Urinary bladder (tissue), 4 donors: ENCODE measurements around the gene STK32B. TPM values are rescaled to one million over a fixed set of nuclear protein-coding genes. Genes with fewer than 3 reads are reported as not detected.

Experiments
- DNase-seq: peaks from one replicate; pipeline ENCODE4 v3.0.0-alpha.2; 2015; ENCODE audit errors: extremely low spot score
- H3K27ac ChIP-seq: one replicate; pipeline ENCODE4 v1.5.1; 2013; ENCODE audit warnings: low read depth, mild to moderate bottlenecking, moderate library complexity
- H3K36me3 ChIP-seq: one replicate; pipeline ENCODE4 v1.6.1; 2013; ENCODE audit warnings: mild to moderate bottlenecking, moderate library complexity; ENCODE audit not compliant: insufficient read depth
- H3K4me1 ChIP-seq: one replicate; pipeline ENCODE4 v1.6.1; 2013; ENCODE audit warnings: mild to moderate bottlenecking, moderate library complexity; ENCODE audit not compliant: insufficient read depth
- H3K4me3 ChIP-seq: one replicate; pipeline ENCODE4 v1.5.1; 2013; ENCODE audit warnings: low read depth, low read length
- WGBS: extraction: QIAGEN DNeasy Blood & Tissue Kit; methylation state at CpG from one replicate; pipeline ENCODE4 v1.1.7; 2013; 5-methylcytosine and 5-hydroxymethylcytosine counted together
- polyA plus RNA-seq: library from polyadenylated mRNA; stranded (reverse); fragments of 200-250 nt; gene quantifications from one replicate; pipeline ENCODE4 v1.2.3, GENCODE V29; 2013
- total RNA-seq: library from RNA; depleted of rRNA; stranded (reverse); fragments of >200 nt; gene quantifications from one replicate; pipeline ENCODE4 v1.2.3, GENCODE V29; 2014
- donor health status: healthy with polysubstance abuse.
- donor health status: healthy.

The STK32B gene
- total and polyA plus RNA-seq, 2 donors, result 2.1 to 12.1 TPM

GRCh38 chr4:5460106-5460801 lies 409.0 kb downstream of the STK32B start:
- H3K4me1 ChIP-seq, result no peaks in the 10 kb centered on the region
- no peak overlapping the region for H3K4me3 ChIP-seq
- 81% methylated on average over 14 of the region's 14 CpGs for WGBS
- no peak overlapping the region for H3K27ac ChIP-seq
- no peaks in the 10 kb centered on the region for H3K36me3 ChIP-seq
- DNase-seq, result no peak

GRCh38 chr4:5461477-5461876 lies 410.2 kb downstream of the STK32B start:
- WGBS, result 91% methylated on average over 13 of the region's 13 CpGs
- DNase-seq, result no peak
- Histone ChIP-seq H3K4me3 (no peak overlapping the region), H3K36me3 (no peaks in the 10 kb centered on the region), H3K4me1 (no peaks in the 10 kb centered on the region), H3K27ac (no peak overlapping the region)

- H3K36me3 ChIP-seq, result no peaks in the 10 kb centered on the region
- no peak for DNase-seq
- H3K27ac ChIP-seq, result no peak overlapping the region
- no peak overlapping the region for H3K4me3 ChIP-seq
- H3K4me1 ChIP-seq, result no peaks in the 10 kb centered on the region
- 88% methylated on average over 7 of the region's 7 CpGs for WGBS
Measured at GRCh38 chr4:5462254-5462835, 411.1 kb downstream of the STK32B start.

- no peak for DNase-seq
- 80% methylated on average over 14 of the region's 14 CpGs for WGBS
Measured at GRCh38 chr4:5462896-5463295, 411.6 kb downstream of the STK32B start.

GRCh38 chr4:5463361-5463760 lies 412.1 kb downstream of the STK32B start:
- WGBS, result 83% methylated on average over 1 of the region's 1 CpG
- Histone ChIP-seq H3K4me1 (no peaks in the 10 kb centered on the region), H3K36me3 (no peaks in the 10 kb centered on the region), H3K27ac (no peak overlapping the region), H3K4me3 (no peak overlapping the region)
- DNase-seq, result no peak

More at GRCh38 chr4:5462896-5463295, 411.6 kb downstream of the STK32B start:
- no peak overlapping the region for H3K27ac ChIP-seq
- no peaks in the 10 kb centered on the region for H3K36me3 ChIP-seq
- no peaks in the 10 kb centered on the region for H3K4me1 ChIP-seq
- H3K4me3 ChIP-seq, result no peak overlapping the region

- Histone ChIP-seq H3K4me3 (no peak overlapping the region), H3K27ac (no peak overlapping the region), H3K36me3 (no peaks in the 10 kb centered on the region), H3K4me1 (no peaks in the 10 kb centered on the region)
- WGBS, result 91% methylated on average over 15 of the region's 15 CpGs
- DNase-seq, result no peak
Measured at GRCh38 chr4:5463936-5464650, 412.8 kb downstream of the STK32B start.

GRCh38 chr4:5465529-5465928 lies 414.2 kb downstream of the STK32B start:
- no peak for DNase-seq
- no peak overlapping the region for H3K4me3 ChIP-seq
- no peak overlapping the region for H3K27ac ChIP-seq
- WGBS, result 95% methylated on average over 4 of the region's 4 CpGs
- H3K4me1 ChIP-seq, result no peaks in the 10 kb centered on the region
- H3K36me3 ChIP-seq, result no peaks in the 10 kb centered on the region

- no peak overlapping the region for H3K4me3 ChIP-seq
- no peak for DNase-seq
- no peaks in the 10 kb centered on the region for H3K36me3 ChIP-seq
- no peak overlapping the region for H3K27ac ChIP-seq
- no peaks in the 10 kb centered on the region for H3K4me1 ChIP-seq
- 71% methylated on average over 9 of the region's 9 CpGs for WGBS
Measured at GRCh38 chr4:5465956-5466355, 414.7 kb downstream of the STK32B start.

- 91% methylated on average over 13 of the region's 13 CpGs for WGBS
Measured at GRCh38 chr4:5467111-5467510, 415.8 kb downstream of the STK32B start.

GRCh38 chr4:5469151-5469775 lies 418.0 kb downstream of the STK32B start:
- WGBS, result 91% methylated on average over 8 of the region's 8 CpGs
- H3K36me3 ChIP-seq, result no peaks in the 10 kb centered on the region
- H3K4me3 ChIP-seq, result no peak overlapping the region
- no peak overlapping the region for H3K27ac ChIP-seq
- DNase-seq, result no peak
- H3K4me1 ChIP-seq, result no peaks in the 10 kb centered on the region

More at GRCh38 chr4:5467111-5467510, 415.8 kb downstream of the STK32B start:
- DNase-seq, result no peak
- Histone ChIP-seq H3K4me3 (no peak overlapping the region), H3K36me3 (no peaks in the 10 kb centered on the region), H3K27ac (no peak overlapping the region), H3K4me1 (no peaks in the 10 kb centered on the region)

- Histone ChIP-seq H3K27ac (no peak overlapping the region), H3K4me1 (no peaks in the 10 kb centered on the region), H3K36me3 (no peaks in the 10 kb centered on the region), H3K4me3 (no peak overlapping the region)
- no peak for DNase-seq
- WGBS, result 71% methylated on average over 5 of the region's 5 CpGs
Measured at GRCh38 chr4:5469861-5470260, 418.6 kb downstream of the STK32B start.

- Histone ChIP-seq H3K27ac (no peak overlapping the region), H3K4me1 (no peaks in the 10 kb centered on the region), H3K36me3 (no peaks in the 10 kb centered on the region), H3K4me3 (no peak overlapping the region)
- DNase-seq, result no peak
- whole genome bisulfite sequencing, result 80% methylated on average over 13 of the region's 13 CpGs
Measured at GRCh38 chr4:5470318-5471198, 419.3 kb downstream of the STK32B start.

GRCh38 chr4:5471206-5471605 lies 419.9 kb downstream of the STK32B start:
- DNase-seq, result no peak
- no peaks in the 10 kb centered on the region for H3K4me1 ChIP-seq
- H3K4me3 ChIP-seq, result no peak overlapping the region
- no peak overlapping the region for H3K27ac ChIP-seq
- 80% methylated on average over 7 of the region's 7 CpGs for whole genome bisulfite sequencing
- H3K36me3 ChIP-seq, result no peaks in the 10 kb centered on the region
